Calu3 (cell line): ENCODE results near the gene EPHA10. TPM values are rescaled to one million over a fixed set of nuclear protein-coding genes. Genes with fewer than 3 reads are reported as not detected.

Experiments
- BruUV-seq: library from RNA; stranded (reverse); fragments of 400-500 nt; replicated peaks from 2 replicates; lab custom pipeline; 2021; lab: Mats Ljungman, UMichigan
- CTCF ChIA-PET: fragments of 300-600 bp; sonication (Branson Sonifier 250); formaldehyde crosslinking; loops from one replicate; lab custom pipeline; 2022; ENCODE audit warnings: antibody characterized with exemption; lab: Charles Lee
- DNase-seq: peaks from one replicate; pipeline ENCODE4 v3.0.0; 2022
- H3K27ac Mint-ChIP-seq: one replicate; pipeline ENCODE4 v1.8.0; 2022; ENCODE audit warnings: mixed read lengths; ENCODE audit not compliant: unreplicated experiment
- H3K27me3 Mint-ChIP-seq: one replicate; pipeline ENCODE4 v1.8.0; 2022; ENCODE audit warnings: mixed read lengths; ENCODE audit not compliant: unreplicated experiment
- H3K36me3 Mint-ChIP-seq: one replicate; pipeline ENCODE4 v1.8.0; 2022; ENCODE audit warnings: mild to moderate bottlenecking, moderate library complexity, mixed read lengths; ENCODE audit not compliant: insufficient read depth, unreplicated experiment
- H3K4me1 Mint-ChIP-seq: one replicate; pipeline ENCODE4 v1.8.0; 2022; ENCODE audit warnings: mild to moderate bottlenecking, low read depth, mixed read lengths; ENCODE audit not compliant: unreplicated experiment
- H3K4me3 Mint-ChIP-seq: one replicate; pipeline ENCODE4 v1.8.0; 2022; ENCODE audit warnings: mild to moderate bottlenecking, low read depth, moderate library complexity, mixed read lengths; ENCODE audit not compliant: unreplicated experiment
- H3K9me3 Mint-ChIP-seq: one replicate; pipeline ENCODE4 v1.8.0; 2022; ENCODE audit warnings: low read depth, mixed read lengths; ENCODE audit not compliant: unreplicated experiment
- CTCF ChIP-seq: fragments of 200-600 bp; IDR thresholded peaks from one replicate; pipeline ENCODE4 v1.8.0; 2022; ENCODE audit warnings: antibody characterized with exemption; ENCODE audit not compliant: unreplicated experiment
- intact Hi-C: fragments of 100-400 bp; cut with micrococcal nuclease; formaldehyde crosslinking; loops from one replicate; pipeline ENCODE4 v1.10.0; 2022; ENCODE audit not compliant: unreplicated experiment
- total RNA-seq: library from RNA; stranded (reverse); gene quantifications from 2 replicates; pipeline ENCODE4 v1.2.3, GENCODE V29; 2022

EPHA10 gene
- total RNA-seq, 1 experiment from 2014 or later, result 7.8 TPM

- intact Hi-C loops, result no loop called here
- no peak for TF ChIP-seq CTCF
- Mint-ChIP-seq H3K4me1 (peaks cover 4% of the 10 kb centered on the region), H3K4me3 (no peak overlapping the region), H3K27me3 (no peaks in the 10 kb centered on the region), H3K36me3 (peaks cover 10% of the 10 kb centered on the region), H3K9me3 (no peaks in the 10 kb centered on the region), H3K27ac (no peak overlapping the region)
- DNase-seq, result no peak
- CTCF ChIA-PET, result no interaction called here
- no TSS peak for BruUV-seq
Measured at GRCh38 chr1:37728416-37728815, 36.5 kb downstream of the EPHA10 start.

GRCh38 chr1:37726751-37727585 is 38.0 kb downstream of the EPHA10 start:
- no peak for DNase-seq

DNA sequence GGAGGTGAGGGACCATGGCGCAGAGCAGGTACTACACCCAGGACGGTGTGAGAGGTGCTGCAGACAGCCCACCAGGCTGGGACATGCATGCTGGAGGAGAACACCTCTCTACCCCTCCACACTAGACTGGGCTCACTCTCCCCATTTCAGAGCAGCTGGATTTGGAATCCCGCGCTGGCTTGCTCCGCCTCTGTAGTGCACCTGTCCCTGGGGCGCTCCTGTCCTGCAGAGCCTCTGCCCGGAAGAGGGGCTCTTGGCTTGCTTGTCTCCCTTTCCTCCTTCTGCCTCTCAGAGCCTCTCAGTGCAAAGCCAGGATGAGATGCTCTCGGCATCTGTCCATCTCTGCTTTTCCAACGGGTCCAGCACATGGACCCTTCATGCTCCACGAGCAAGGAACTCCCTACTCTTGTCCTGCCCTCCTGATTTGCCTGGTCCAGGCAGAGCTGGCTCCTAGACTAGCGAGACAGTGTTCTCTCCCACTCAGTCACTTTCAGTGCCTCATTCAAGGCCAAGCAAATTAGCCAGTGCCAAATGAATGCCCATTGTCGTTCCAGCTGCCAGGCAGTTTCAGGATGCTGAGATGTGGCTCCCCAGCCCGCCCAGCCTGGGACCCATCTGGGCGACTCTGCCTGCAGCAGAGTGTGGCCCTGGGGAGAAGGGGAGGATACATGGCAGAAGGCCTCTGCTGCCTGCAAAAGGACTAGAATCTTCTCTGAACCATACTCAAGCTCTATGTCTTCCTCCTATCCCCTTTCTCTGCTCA is 38.9 kb downstream of the EPHA10 start:
- BruUV-seq, result no TSS peak
- no peak for TF ChIP-seq CTCF
- peaks cover 5% of the 10 kb centered on the region for H3K36me3 Mint-ChIP-seq
- CTCF ChIA-PET, result no interaction called here
- no peaks in the 10 kb centered on the region for H3K4me1 Mint-ChIP-seq
- H3K27ac Mint-ChIP-seq, result no peak overlapping the region
- H3K4me3 Mint-ChIP-seq, result no peak overlapping the region
- no peaks in the 10 kb centered on the region for H3K9me3 Mint-ChIP-seq
- H3K27me3 Mint-ChIP-seq, result no peaks in the 10 kb centered on the region
- intact Hi-C loops, result no loop called here
- no peak for DNase-seq

More at GRCh38 chr1:37726751-37727585, 38.0 kb downstream of the EPHA10 start:
- no peaks in the 10 kb centered on the region for H3K27me3 Mint-ChIP-seq
- TF ChIP-seq CTCF, result no peak
- CTCF ChIA-PET, result no interaction called here
- no peak overlapping the region for H3K4me3 Mint-ChIP-seq
- no peak overlapping the region for H3K27ac Mint-ChIP-seq
- intact Hi-C loops, result no loop called here
- no peaks in the 10 kb centered on the region for H3K4me1 Mint-ChIP-seq
- no TSS peak for BruUV-seq
- no peaks in the 10 kb centered on the region for H3K9me3 Mint-ChIP-seq
- H3K36me3 Mint-ChIP-seq, result peaks cover 10% of the 10 kb centered on the region

- CTCF ChIA-PET, result no interaction called here
- BruUV-seq, result no TSS peak
- no peak for DNase-seq
- H3K4me1 Mint-ChIP-seq, result no peaks in the 10 kb centered on the region
- peaks cover 4% of the 10 kb centered on the region for H3K36me3 Mint-ChIP-seq
- no peak overlapping the region for H3K4me3 Mint-ChIP-seq
- H3K27ac Mint-ChIP-seq, result no peak overlapping the region
- intact Hi-C loops, result no loop called here
- no peaks in the 10 kb centered on the region for H3K9me3 Mint-ChIP-seq
- no peak for TF ChIP-seq CTCF
- H3K27me3 Mint-ChIP-seq, result no peaks in the 10 kb centered on the region
Measured at GRCh38 chr1:37724575-37724974, 40.3 kb downstream of the EPHA10 start.
